Smooth muscle cell (in vitro differentiated cells): ENCODE data around the gene NSD1. TPM values are rescaled to one million over a fixed set of nuclear protein-coding genes. Genes with fewer than 3 reads are reported as not detected.

ENCODE experiments used
- DNase-seq: peaks from one replicate; lab custom pipeline; 2025; ENCODE audit not compliant: unreplicated experiment; lab: John Stamatoyannopoulos, UW
- H2AFZ ChIP-seq: fragments of 200-600 bp; sonication (generic); 2 replicates; pipeline ENCODE4 v1.6.0; 2016; ENCODE audit warnings: antibody characterized with exemption, low read depth, mild to moderate bottlenecking
- H3F3A ChIP-seq: fragments of 200-600 bp; sonication (generic); 2 replicates; pipeline ENCODE4 v1.6.0; 2017; ENCODE audit warnings: antibody characterized with exemption, low read depth
- H3K27ac ChIP-seq: fragments of 200-600 bp; sonication (generic); 2 replicates; pipeline ENCODE4 v1.5.1; 2016; ENCODE audit warnings: low read depth, mild to moderate bottlenecking
- H3K27me3 ChIP-seq: fragments of 200-600 bp; sonication (generic); 2 replicates; pipeline ENCODE4 v1.6.1; 2016; ENCODE audit warnings: low read depth, mild to moderate bottlenecking
- H3K36me3 ChIP-seq: fragments of 200-600 bp; sonication (generic); 2 replicates; pipeline ENCODE4 v1.5.1; 2016; ENCODE audit warnings: low read depth
- H3K4me1 ChIP-seq: fragments of 200-600 bp; sonication (generic); 2 replicates; pipeline ENCODE4 v1.5.1; 2016; ENCODE audit warnings: low read depth
- H3K4me2 ChIP-seq: fragments of 200-600 bp; sonication (generic); 2 replicates; pipeline ENCODE4 v1.6.0; 2016; ENCODE audit warnings: mild to moderate bottlenecking
- H3K4me3 ChIP-seq: fragments of 200-600 bp; sonication (generic); 2 replicates; pipeline ENCODE4 v1.5.1; 2016; ENCODE audit warnings: mild to moderate bottlenecking
- H3K79me2 ChIP-seq: fragments of 200-600 bp; sonication (generic); 2 replicates; pipeline ENCODE4 v1.6.0; 2016; ENCODE audit warnings: low read depth, mild to moderate bottlenecking
- H3K9ac ChIP-seq: fragments of 200-600 bp; sonication (generic); 2 replicates; pipeline ENCODE4 v1.6.0; 2016; ENCODE audit warnings: low read depth
- H3K9me3 ChIP-seq: fragments of 200-600 bp; sonication (generic); replicated peaks from 2 replicates; pipeline ENCODE4 v1.5.1; 2016; ENCODE audit warnings: low read depth
- H4K20me1 ChIP-seq: fragments of 200-600 bp; sonication (generic); 2 replicates; pipeline ENCODE4 v1.6.0; 2016; ENCODE audit warnings: low read depth
- WGBS: methylation state at CpG from one replicate; pipeline ENCODE4 v1.1.7; 2016; ENCODE audit warnings: low lambda C conversion rate; 5-methylcytosine and 5-hydroxymethylcytosine counted together
- polyA plus RNA-seq: library from polyadenylated mRNA; unstranded; fragments of >200 nt; fragmentation: Nextera tagmentation; extraction: Ambion mirVana; gene quantifications from 2 replicates; pipeline ENCODE4 v1.2.1, GENCODE V29; 2016
- total RNA-seq: library from RNA; depleted of rRNA; stranded (reverse); fragments of >200 nt; gene quantifications from 2 replicates; pipeline ENCODE4 v1.2.3, GENCODE V29; 2014
- TF ChIP-seq, protein P1 (sequence below): fragments of 200-600 bp; sonication (generic); IDR thresholded peaks from 2 replicates; pipeline ENCODE4 v1.5.1; 2017; ENCODE audit warnings: borderline replicate concordance, mild to moderate bottlenecking, antibody characterized with exemption; ENCODE audit not compliant: insufficient read depth, poor library complexity, severe bottlenecking

Gene NSD1
- total and polyA plus RNA-seq, 2 experiments from 2014 or later = 22.6 to 38.2 TPM

DNA sequence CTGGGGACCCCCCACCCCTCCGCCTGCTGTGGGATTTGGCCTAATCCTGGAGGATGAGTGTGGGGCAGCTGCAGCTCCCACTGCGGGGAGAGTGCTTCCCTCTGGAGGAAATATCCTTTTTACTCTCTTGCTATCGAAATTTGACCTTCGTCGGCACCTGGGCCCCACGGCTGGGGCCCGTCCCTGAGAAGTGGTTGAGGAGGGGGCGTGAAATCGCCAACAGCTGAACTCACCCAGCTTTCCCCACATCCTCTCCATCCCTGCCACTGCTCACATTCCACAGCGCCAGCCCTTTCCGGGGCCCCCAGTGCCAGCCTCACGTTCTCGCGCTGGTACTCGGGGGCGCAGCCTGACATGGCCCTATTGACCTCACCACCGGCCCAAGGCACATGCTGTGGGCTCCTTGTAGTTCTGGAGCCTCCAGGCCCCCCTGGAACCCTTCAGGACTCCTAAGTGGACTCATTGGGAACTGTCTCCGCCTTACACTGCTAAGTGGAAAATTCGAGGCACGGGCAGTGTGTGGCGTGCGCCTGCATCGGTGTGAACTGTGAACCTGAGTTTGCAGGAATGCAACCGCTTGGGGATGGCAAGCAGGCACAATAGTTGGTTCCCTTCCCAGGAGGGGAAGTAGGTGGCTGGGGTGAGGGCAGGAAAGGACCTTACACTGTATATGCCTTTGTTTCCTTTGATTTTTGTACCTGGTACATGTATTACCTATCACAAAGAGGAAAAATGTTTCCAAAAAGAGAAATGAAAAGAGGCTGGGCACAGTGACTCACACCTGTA lies 27.7 kb upstream of the NSD1 start:
- Histone ChIP-seq H3K4me1 (no peaks in the 10 kb centered on the region), H3K4me2 (no peak overlapping the region), H3K9me3 (no peaks in the 10 kb centered on the region), H3K27ac (no peak overlapping the region), H2AFZ (no peak overlapping the region), H4K20me1 (no peaks in the 10 kb centered on the region), H3K36me3 (no peaks in the 10 kb centered on the region), H3F3A (no peaks in the 10 kb centered on the region), H3K27me3 (no peaks in the 10 kb centered on the region), H3K9ac (no peak overlapping the region), H3K79me2 (no peaks in the 10 kb centered on the region), H3K4me3 (no peak overlapping the region)
- TF ChIP-seq, protein P1, sequence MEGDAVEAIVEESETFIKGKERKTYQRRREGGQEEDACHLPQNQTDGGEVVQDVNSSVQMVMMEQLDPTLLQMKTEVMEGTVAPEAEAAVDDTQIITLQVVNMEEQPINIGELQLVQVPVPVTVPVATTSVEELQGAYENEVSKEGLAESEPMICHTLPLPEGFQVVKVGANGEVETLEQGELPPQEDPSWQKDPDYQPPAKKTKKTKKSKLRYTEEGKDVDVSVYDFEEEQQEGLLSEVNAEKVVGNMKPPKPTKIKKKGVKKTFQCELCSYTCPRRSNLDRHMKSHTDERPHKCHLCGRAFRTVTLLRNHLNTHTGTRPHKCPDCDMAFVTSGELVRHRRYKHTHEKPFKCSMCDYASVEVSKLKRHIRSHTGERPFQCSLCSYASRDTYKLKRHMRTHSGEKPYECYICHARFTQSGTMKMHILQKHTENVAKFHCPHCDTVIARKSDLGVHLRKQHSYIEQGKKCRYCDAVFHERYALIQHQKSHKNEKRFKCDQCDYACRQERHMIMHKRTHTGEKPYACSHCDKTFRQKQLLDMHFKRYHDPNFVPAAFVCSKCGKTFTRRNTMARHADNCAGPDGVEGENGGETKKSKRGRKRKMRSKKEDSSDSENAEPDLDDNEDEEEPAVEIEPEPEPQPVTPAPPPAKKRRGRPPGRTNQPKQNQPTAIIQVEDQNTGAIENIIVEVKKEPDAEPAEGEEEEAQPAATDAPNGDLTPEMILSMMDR = no peak
- WGBS = 91% methylated on average over 21 of the region's 24 CpGs
- no peak for DNase-seq

DNA sequence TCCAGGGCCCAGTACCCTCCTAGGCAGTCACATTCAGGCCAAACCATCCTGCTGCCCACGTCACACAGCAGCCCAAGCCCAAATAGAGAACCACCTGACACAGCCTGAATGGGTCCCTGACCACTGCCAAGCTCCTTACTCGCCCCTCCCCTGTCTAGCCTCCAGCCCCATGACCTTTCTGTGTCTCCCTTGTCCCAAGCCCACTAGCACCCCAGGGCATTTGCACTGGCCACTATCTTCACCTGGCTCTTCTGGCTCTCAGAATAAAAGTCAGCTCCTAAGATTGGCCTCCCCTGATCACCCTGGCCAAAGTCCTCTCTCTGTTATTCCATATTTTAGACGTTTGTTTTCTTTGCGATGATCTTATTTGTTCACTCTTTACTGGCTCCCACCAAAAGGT lies 26.4 kb upstream of the NSD1 start:
- Histone ChIP-seq H3K27me3 (no peaks in the 10 kb centered on the region), H2AFZ (no peak overlapping the region), H3F3A (no peaks in the 10 kb centered on the region), H3K4me1 (no peaks in the 10 kb centered on the region), H3K27ac (no peak overlapping the region), H3K36me3 (no peaks in the 10 kb centered on the region), H4K20me1 (no peaks in the 10 kb centered on the region), H3K79me2 (no peaks in the 10 kb centered on the region), H3K4me3 (no peak overlapping the region), H3K9me3 (no peaks in the 10 kb centered on the region), H3K4me2 (no peak overlapping the region), H3K9ac (no peak overlapping the region)
- WGBS = 87% methylated on average over 4 of the region's 4 CpGs
- no peak for DNase-seq
- TF ChIP-seq, protein P1 = no peak

GRCh38 chr5:177109810-177110209 lies 23.8 kb upstream of the NSD1 start:
- TF ChIP-seq, protein P1 = no peak
- WGBS = 70% methylated on average over 9 of the region's 9 CpGs
- no peak for DNase-seq
- no peaks in the 10 kb centered on the region for H3K27me3 ChIP-seq
- H3K36me3 ChIP-seq = no peaks in the 10 kb centered on the region
- H3K27ac ChIP-seq = no peak overlapping the region
- H3F3A ChIP-seq = no peaks in the 10 kb centered on the region
- H3K4me2 ChIP-seq = no peak overlapping the region
- H3K79me2 ChIP-seq = no peaks in the 10 kb centered on the region
- no peak overlapping the region for H2AFZ ChIP-seq
- H3K4me3 ChIP-seq = no peak overlapping the region
- no peaks in the 10 kb centered on the region for H3K4me1 ChIP-seq
- no peaks in the 10 kb centered on the region for H4K20me1 ChIP-seq
- no peak overlapping the region for H3K9ac ChIP-seq
- H3K9me3 ChIP-seq = no peaks in the 10 kb centered on the region
